ENCODE data around the gene KL. TPM values are rescaled to one million over a fixed set of nuclear protein-coding genes. Genes with fewer than 3 reads are reported as not detected.

KL gene
- total and polyA plus RNA-seq, 9 donors: 1.9 to 4.2 (median 2.5) TPM

GRCh38 chr13:33000365-33000764 is 15.9 kb upstream of the KL start:
- no peak for DNase-seq
- Histone ChIP-seq H3K36me3 (ENCODE audit: control insufficient read depth, insufficient read depth, low read length) (no peaks in the 10 kb centered on the region), H3K4me3 (ENCODE audit: low read length) (no peak overlapping the region), H3K4me1 (ENCODE audit: control insufficient read depth, insufficient read depth, low read length) (no peaks in the 10 kb centered on the region), H3K9me3 (replicated peaks; ENCODE audit: control insufficient read depth, low read depth, low read length) (peaks cover 3% of the 10 kb centered on the region), H3K27me3 (ENCODE audit: control insufficient read depth, insufficient read depth, low read length) (no peaks in the 10 kb centered on the region), H3K27ac (ENCODE audit: low read length) (no peak overlapping the region)
- 83% methylated on average over 1 of the region's 1 CpG for WGBS (ENCODE audit: insufficient coverage)

- no peaks in the 10 kb centered on the region for H3K36me3 ChIP-seq (ENCODE audit: control insufficient read depth, insufficient read depth, low read length)
- no peaks in the 10 kb centered on the region for H3K4me1 ChIP-seq (ENCODE audit: control insufficient read depth, insufficient read depth, low read length)
- H3K27me3 ChIP-seq (ENCODE audit: control insufficient read depth, insufficient read depth, low read length): no peaks in the 10 kb centered on the region
- peak overlapping the region; percentile 77 for H3K27ac ChIP-seq (ENCODE audit: low read length)
- WGBS (ENCODE audit: insufficient coverage): no CpG with 5 or more reads among the region's 2 CpGs
- DNase-seq: no peak
- peaks cover 15% of the 10 kb centered on the region for H3K9me3 ChIP-seq (replicated peaks; ENCODE audit: control insufficient read depth, low read depth, low read length)
- H3K4me3 ChIP-seq (ENCODE audit: low read length): no peak overlapping the region
Observed at GRCh38 chr13:33003458-33004019, 12.7 kb upstream of the KL start.

GRCh38 chr13:33004511-33004910 is 11.7 kb upstream of the KL start:
- peaks cover 17% of the 10 kb centered on the region for H3K9me3 ChIP-seq (replicated peaks; ENCODE audit: control insufficient read depth, low read depth, low read length)
- H3K27me3 ChIP-seq (ENCODE audit: control insufficient read depth, insufficient read depth, low read length): no peaks in the 10 kb centered on the region
- H3K36me3 ChIP-seq (ENCODE audit: control insufficient read depth, insufficient read depth, low read length): no peaks in the 10 kb centered on the region
- no CpG with 5 or more reads among the region's 3 CpGs for WGBS (ENCODE audit: insufficient coverage)
- peak overlapping the region; percentile 77 for H3K27ac ChIP-seq (ENCODE audit: low read length)
- peak; percentile 89 for DNase-seq
- no peaks in the 10 kb centered on the region for H3K4me1 ChIP-seq (ENCODE audit: control insufficient read depth, insufficient read depth, low read length)
- H3K4me3 ChIP-seq (ENCODE audit: low read length): no peak overlapping the region

- H3K27ac ChIP-seq (ENCODE audit: low read length): no peak overlapping the region
- no peaks in the 10 kb centered on the region for H3K36me3 ChIP-seq (ENCODE audit: control insufficient read depth, insufficient read depth, low read length)
- H3K27me3 ChIP-seq (ENCODE audit: control insufficient read depth, insufficient read depth, low read length): no peaks in the 10 kb centered on the region
- no peak for DNase-seq
- H3K9me3 ChIP-seq (replicated peaks; ENCODE audit: control insufficient read depth, low read depth, low read length): peaks cover 17% of the 10 kb centered on the region
- no peaks in the 10 kb centered on the region for H3K4me1 ChIP-seq (ENCODE audit: control insufficient read depth, insufficient read depth, low read length)
- H3K4me3 ChIP-seq (ENCODE audit: low read length): no peak overlapping the region
- WGBS (ENCODE audit: insufficient coverage): 29% methylated on average over 1 of the region's 2 CpGs
Observed at GRCh38 chr13:33006134-33006533, 10.1 kb upstream of the KL start.

GRCh38 chr13:33006638-33007037 is 9.6 kb upstream of the KL start:
- WGBS (ENCODE audit: insufficient coverage): 88% methylated on average over 1 of the region's 3 CpGs
- Histone ChIP-seq H3K27me3 (ENCODE audit: control insufficient read depth, insufficient read depth, low read length) (no peaks in the 10 kb centered on the region), H3K4me3 (ENCODE audit: low read length) (no peak overlapping the region), H3K27ac (ENCODE audit: low read length) (no peak overlapping the region), H3K4me1 (ENCODE audit: control insufficient read depth, insufficient read depth, low read length) (no peaks in the 10 kb centered on the region), H3K36me3 (ENCODE audit: control insufficient read depth, insufficient read depth, low read length) (no peaks in the 10 kb centered on the region), H3K9me3 (replicated peaks; ENCODE audit: control insufficient read depth, low read depth, low read length) (peaks cover 17% of the 10 kb centered on the region)
- DNase-seq: no peak

GRCh38 chr13:33007237-33007636 is 9.0 kb upstream of the KL start:
- Histone ChIP-seq H3K27ac (ENCODE audit: low read length) (no peak overlapping the region), H3K9me3 (replicated peaks; ENCODE audit: control insufficient read depth, low read depth, low read length) (peaks cover 17% of the 10 kb centered on the region), H3K27me3 (ENCODE audit: control insufficient read depth, insufficient read depth, low read length) (no peaks in the 10 kb centered on the region), H3K4me1 (ENCODE audit: control insufficient read depth, insufficient read depth, low read length) (no peaks in the 10 kb centered on the region), H3K36me3 (ENCODE audit: control insufficient read depth, insufficient read depth, low read length) (no peaks in the 10 kb centered on the region), H3K4me3 (ENCODE audit: low read length) (no peak overlapping the region)
- WGBS (ENCODE audit: insufficient coverage): 100% methylated on average over 1 of the region's 2 CpGs
- no peak for DNase-seq

- no peaks in the 10 kb centered on the region for H3K4me1 ChIP-seq (ENCODE audit: control insufficient read depth, insufficient read depth, low read length)
- H3K27me3 ChIP-seq (ENCODE audit: control insufficient read depth, insufficient read depth, low read length): no peaks in the 10 kb centered on the region
- no peak overlapping the region for H3K27ac ChIP-seq (ENCODE audit: low read length)
- H3K36me3 ChIP-seq (ENCODE audit: control insufficient read depth, insufficient read depth, low read length): no peaks in the 10 kb centered on the region
- DNase-seq: no peak
- H3K4me3 ChIP-seq (ENCODE audit: low read length): no peak overlapping the region
- H3K9me3 ChIP-seq (replicated peaks; ENCODE audit: control insufficient read depth, low read depth, low read length): peaks cover 16% of the 10 kb centered on the region
- no CpG with 5 or more reads among the region's 3 CpGs for WGBS (ENCODE audit: insufficient coverage)
Observed at GRCh38 chr13:33007950-33008349, 8.3 kb upstream of the KL start.

GRCh38 chr13:33008946-33009722 is 7.1 kb upstream of the KL start:
- 13% methylated on average over 2 of the region's 5 CpGs for WGBS (ENCODE audit: insufficient coverage)
- Histone ChIP-seq H3K36me3 (ENCODE audit: control insufficient read depth, insufficient read depth, low read length) (no peaks in the 10 kb centered on the region), H3K4me1 (ENCODE audit: control insufficient read depth, insufficient read depth, low read length) (no peaks in the 10 kb centered on the region), H3K27me3 (ENCODE audit: control insufficient read depth, insufficient read depth, low read length) (peaks cover 2% of the 10 kb centered on the region), H3K9me3 (replicated peaks; ENCODE audit: control insufficient read depth, low read depth, low read length) (peaks cover 14% of the 10 kb centered on the region), H3K4me3 (ENCODE audit: low read length) (no peak overlapping the region), H3K27ac (ENCODE audit: low read length) (peak overlapping the region; percentile 60)
- DNase-seq: peak; percentile 96

GRCh38 chr13:33011828-33012470 is 4.3 kb upstream of the KL start:
- Histone ChIP-seq H3K27ac (ENCODE audit: low read length) (no peak overlapping the region), H3K4me1 (ENCODE audit: control insufficient read depth, insufficient read depth, low read length) (peaks cover 8% of the 10 kb centered on the region), H3K4me3 (ENCODE audit: low read length) (no peak overlapping the region), H3K9me3 (replicated peaks; ENCODE audit: control insufficient read depth, low read depth, low read length) (peaks cover 14% of the 10 kb centered on the region), H3K36me3 (ENCODE audit: control insufficient read depth, insufficient read depth, low read length) (no peaks in the 10 kb centered on the region), H3K27me3 (ENCODE audit: control insufficient read depth, insufficient read depth, low read length) (peaks cover 20% of the 10 kb centered on the region)
- peak; percentile 52 for DNase-seq
- 0% methylated on average over 1 of the region's 5 CpGs for WGBS (ENCODE audit: insufficient coverage)

- DNase-seq: no peak
- no peak overlapping the region for H3K27ac ChIP-seq (ENCODE audit: low read length)
Observed at GRCh38 chr13:33014291-33014690, 1.9 kb upstream of the KL start.

More at GRCh38 chr13:33014291-33014690, 1.9 kb upstream of the KL start:
- no peak overlapping the region for H3K4me3 ChIP-seq (ENCODE audit: low read length)
- peaks cover 26% of the 10 kb centered on the region for H3K27me3 ChIP-seq (ENCODE audit: control insufficient read depth, insufficient read depth, low read length)
- no peaks in the 10 kb centered on the region for H3K36me3 ChIP-seq (ENCODE audit: control insufficient read depth, insufficient read depth, low read length)
- H3K4me1 ChIP-seq (ENCODE audit: control insufficient read depth, insufficient read depth, low read length): peaks cover 12% of the 10 kb centered on the region
- no peaks in the 10 kb centered on the region for H3K9me3 ChIP-seq (replicated peaks; ENCODE audit: control insufficient read depth, low read depth, low read length)
- WGBS (ENCODE audit: insufficient coverage): no CpG with 5 or more reads among the region's 4 CpGs
